Glutamatergic neuron (in vitro differentiated cells): ENCODE measurements around the gene SLC28A2. TPM values are rescaled to one million over a fixed set of nuclear protein-coding genes. Genes with fewer than 3 reads are reported as not detected.
"Not testable (repeated sequence)": the region's sequence is repeated elsewhere in the genome, so short reads cannot be mapped to it uniquely, and the experiment has no call there.

Source experiments
- DNase-seq: peaks from one replicate; pipeline ENCODE4 v3.0.0; 2022
- H3K27ac Mint-ChIP-seq: one replicate; pipeline ENCODE4 v1.8.0; 2020; ENCODE audit warnings: mild to moderate bottlenecking, mixed read lengths, inconsistent platforms; ENCODE audit not compliant: unreplicated experiment
- H3K27me3 Mint-ChIP-seq: one replicate; pipeline ENCODE4 v1.8.0; 2020; ENCODE audit warnings: mild to moderate bottlenecking, moderate library complexity, mixed read lengths, inconsistent platforms; ENCODE audit not compliant: unreplicated experiment
- H3K36me3 Mint-ChIP-seq: one replicate; pipeline ENCODE4 v1.8.0; 2020; ENCODE audit warnings: mild to moderate bottlenecking, mixed read lengths, inconsistent platforms; ENCODE audit not compliant: unreplicated experiment
- H3K4me1 Mint-ChIP-seq: one replicate; pipeline ENCODE4 v1.8.0; 2020; ENCODE audit warnings: mild to moderate bottlenecking, low read depth, mixed read lengths, inconsistent platforms; ENCODE audit not compliant: unreplicated experiment
- H3K4me3 Mint-ChIP-seq: one replicate; pipeline ENCODE4 v1.8.0; 2020; ENCODE audit warnings: mild to moderate bottlenecking, mixed read lengths, inconsistent platforms; ENCODE audit not compliant: unreplicated experiment
- H3K9me3 Mint-ChIP-seq: one replicate; pipeline ENCODE4 v1.8.0; 2020; ENCODE audit warnings: mild to moderate bottlenecking, moderate library complexity, mixed read lengths, inconsistent platforms; ENCODE audit not compliant: unreplicated experiment
- total RNA-seq: library from RNA; stranded (reverse); fragmentation: NEBNext Ultra II Directional; extraction: Animal tissue kit (Norgen Biotek cat#: 25700); gene quantifications from one replicate; pipeline ENCODE4 v1.2.1, GENCODE V29; 2021; ENCODE audit not compliant: unreplicated experiment
- TF ChIP-seq, protein P1 (sequence below): fragments of 200-600 bp; sonication (generic); IDR thresholded peaks from one replicate; pipeline ENCODE4 v1.5.0; 2021; ENCODE audit not compliant: partially characterized antibody, unreplicated experiment

SLC28A2 gene
- total RNA-seq, 1 donor from 2014 or later: not detected

DNA sequence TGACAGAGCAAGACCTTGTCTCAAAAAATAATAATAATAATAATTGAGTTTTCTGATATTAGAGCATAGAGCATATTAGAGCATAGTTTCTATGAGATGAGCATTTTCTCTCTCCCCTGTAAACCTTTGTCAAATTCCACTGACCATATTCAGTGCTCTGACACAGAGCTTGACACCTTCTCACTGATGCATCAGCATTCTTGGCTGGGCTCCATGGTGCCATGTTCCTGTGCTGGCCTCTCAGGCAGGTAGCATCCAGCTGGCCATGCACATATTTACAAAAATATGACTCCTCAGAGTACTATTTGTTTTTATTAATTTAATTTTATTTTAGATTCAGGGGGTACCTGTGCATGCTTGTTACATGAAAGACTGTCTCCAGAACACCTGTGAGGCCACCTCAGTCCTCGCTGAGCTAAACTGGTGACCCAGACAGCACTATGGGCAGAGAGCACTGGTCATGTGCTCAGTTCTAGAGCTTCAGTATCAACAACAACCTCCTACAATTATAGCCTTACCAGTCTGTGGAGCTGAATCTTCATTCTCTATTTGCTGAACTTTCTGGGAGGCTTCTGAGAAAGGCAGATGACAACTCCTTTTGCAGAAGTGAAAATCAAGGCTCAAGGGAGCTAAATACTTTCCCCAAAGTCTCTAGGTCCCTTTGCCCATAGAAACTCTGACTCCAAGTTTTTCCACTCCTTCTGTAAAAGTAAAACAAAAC is 21.6 kb upstream of the SLC28A2 start:
- peaks cover 2% of the 10 kb centered on the region for H3K27me3 Mint-ChIP-seq
- no peak overlapping the region for H3K4me3 Mint-ChIP-seq
- H3K27ac Mint-ChIP-seq: no peak overlapping the region
- H3K9me3 Mint-ChIP-seq: peaks cover 4% of the 10 kb centered on the region
- DNase-seq: no peak
- TF ChIP-seq, protein P1, sequence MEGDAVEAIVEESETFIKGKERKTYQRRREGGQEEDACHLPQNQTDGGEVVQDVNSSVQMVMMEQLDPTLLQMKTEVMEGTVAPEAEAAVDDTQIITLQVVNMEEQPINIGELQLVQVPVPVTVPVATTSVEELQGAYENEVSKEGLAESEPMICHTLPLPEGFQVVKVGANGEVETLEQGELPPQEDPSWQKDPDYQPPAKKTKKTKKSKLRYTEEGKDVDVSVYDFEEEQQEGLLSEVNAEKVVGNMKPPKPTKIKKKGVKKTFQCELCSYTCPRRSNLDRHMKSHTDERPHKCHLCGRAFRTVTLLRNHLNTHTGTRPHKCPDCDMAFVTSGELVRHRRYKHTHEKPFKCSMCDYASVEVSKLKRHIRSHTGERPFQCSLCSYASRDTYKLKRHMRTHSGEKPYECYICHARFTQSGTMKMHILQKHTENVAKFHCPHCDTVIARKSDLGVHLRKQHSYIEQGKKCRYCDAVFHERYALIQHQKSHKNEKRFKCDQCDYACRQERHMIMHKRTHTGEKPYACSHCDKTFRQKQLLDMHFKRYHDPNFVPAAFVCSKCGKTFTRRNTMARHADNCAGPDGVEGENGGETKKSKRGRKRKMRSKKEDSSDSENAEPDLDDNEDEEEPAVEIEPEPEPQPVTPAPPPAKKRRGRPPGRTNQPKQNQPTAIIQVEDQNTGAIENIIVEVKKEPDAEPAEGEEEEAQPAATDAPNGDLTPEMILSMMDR: no peak
- H3K4me1 Mint-ChIP-seq: no peaks in the 10 kb centered on the region
- H3K36me3 Mint-ChIP-seq: peaks cover 5% of the 10 kb centered on the region

DNA sequence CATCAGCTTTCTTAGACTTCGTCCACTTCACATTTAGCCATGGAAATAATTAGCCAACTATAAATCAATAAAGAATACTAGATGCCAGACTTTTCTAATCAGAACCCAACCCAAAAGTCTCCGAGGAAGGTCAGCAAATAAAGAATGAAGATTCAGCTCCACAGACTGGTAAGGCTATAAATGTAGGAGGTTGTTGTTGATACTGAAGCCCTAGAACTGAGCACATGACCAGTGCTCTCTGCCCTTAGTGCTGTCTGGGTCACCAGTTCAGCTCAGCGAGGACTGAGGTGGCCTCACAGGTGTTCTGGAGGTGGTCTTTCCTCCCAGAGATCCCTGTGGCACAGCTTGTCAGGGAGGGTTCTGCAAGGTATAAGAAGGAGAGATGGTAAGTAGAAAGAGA is 20.9 kb upstream of the SLC28A2 start:
- Mint-ChIP-seq H3K4me1 (no peaks in the 10 kb centered on the region), H3K27me3 (peaks cover 2% of the 10 kb centered on the region), H3K9me3 (peaks cover 4% of the 10 kb centered on the region), H3K36me3 (peaks cover 5% of the 10 kb centered on the region), H3K27ac (no peak overlapping the region), H3K4me3 (no peak overlapping the region)
- TF ChIP-seq, protein P1: no peak
- no peak for DNase-seq

DNA sequence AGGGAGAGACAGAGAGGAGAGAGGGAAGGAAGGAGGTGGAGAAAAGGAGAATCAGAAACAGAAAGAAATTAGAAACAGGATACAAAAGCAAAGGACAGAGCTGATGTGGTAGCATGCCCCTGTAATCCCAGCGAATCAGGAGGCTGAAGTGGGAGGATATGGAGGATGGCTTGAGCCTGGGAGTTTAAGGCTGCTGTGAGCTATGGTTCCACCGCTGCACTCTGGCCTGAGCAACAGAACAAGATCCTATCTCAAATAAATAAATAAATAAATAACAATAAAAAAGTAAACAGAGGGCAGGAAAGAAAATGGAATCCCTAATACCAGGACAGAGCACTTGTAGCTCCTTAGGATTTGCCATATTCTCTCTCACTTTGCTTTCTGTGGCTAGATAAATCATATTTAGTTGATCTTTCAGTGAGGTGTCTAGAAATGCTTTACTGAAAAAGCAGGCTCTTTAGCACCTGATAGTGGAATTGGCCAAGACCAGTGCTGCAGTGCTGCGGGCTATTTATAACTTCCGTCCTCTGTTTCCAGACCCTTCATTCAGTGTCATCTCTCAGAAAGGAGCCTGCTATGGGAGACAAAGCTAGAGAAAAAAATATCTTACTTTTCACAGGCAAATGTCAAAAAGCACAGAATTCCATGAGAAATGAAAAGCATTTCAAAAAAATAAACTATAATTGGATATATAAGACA is 20.0 kb upstream of the SLC28A2 start:
- no peak overlapping the region for H3K27ac Mint-ChIP-seq
- peaks cover 8% of the 10 kb centered on the region for H3K36me3 Mint-ChIP-seq
- DNase-seq: no peak
- TF ChIP-seq, protein P1: no peak
- no peak overlapping the region for H3K4me3 Mint-ChIP-seq
- no peaks in the 10 kb centered on the region for H3K27me3 Mint-ChIP-seq
- no peaks in the 10 kb centered on the region for H3K4me1 Mint-ChIP-seq
- H3K9me3 Mint-ChIP-seq: peaks cover 4% of the 10 kb centered on the region

DNA sequence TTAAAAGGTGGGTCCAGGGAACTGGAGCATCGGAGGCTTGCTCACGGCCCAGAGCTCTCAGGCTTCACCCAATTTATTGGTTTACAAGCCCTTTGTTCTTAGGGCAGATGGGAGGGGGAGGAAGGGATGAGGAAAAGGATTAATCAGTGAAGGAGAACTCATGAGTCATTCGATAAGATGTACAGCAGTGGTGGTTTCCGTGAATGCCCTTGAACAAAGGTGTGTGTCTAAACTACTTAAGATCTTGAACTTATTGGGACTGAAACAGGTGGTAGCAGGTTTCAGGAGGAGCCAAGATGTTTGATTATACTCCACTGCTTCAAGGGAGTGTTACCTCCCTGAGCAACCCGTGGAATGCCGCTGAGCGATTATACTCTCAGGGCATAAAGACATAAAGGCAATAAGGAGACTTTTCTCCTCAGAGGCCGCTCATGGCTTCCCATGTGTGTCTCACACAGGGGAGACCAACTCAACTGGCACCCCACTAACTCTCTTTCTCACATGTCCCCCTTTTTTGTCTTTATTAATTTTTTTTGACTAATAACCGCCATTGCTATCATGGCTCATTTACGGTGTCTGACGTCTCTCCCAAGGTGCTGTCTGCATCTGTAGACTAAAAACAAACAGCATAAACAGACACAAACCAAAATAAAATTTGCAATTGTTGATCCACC is 17.3 kb upstream of the SLC28A2 start:
- H3K4me3 Mint-ChIP-seq: no peak overlapping the region
- H3K4me1 Mint-ChIP-seq: no peaks in the 10 kb centered on the region
- no peaks in the 10 kb centered on the region for H3K27me3 Mint-ChIP-seq
- DNase-seq: no peak
- H3K9me3 Mint-ChIP-seq: peaks cover 4% of the 10 kb centered on the region
- TF ChIP-seq, protein P1: no peak
- no peak overlapping the region for H3K27ac Mint-ChIP-seq
- H3K36me3 Mint-ChIP-seq: peaks cover 11% of the 10 kb centered on the region

DNA sequence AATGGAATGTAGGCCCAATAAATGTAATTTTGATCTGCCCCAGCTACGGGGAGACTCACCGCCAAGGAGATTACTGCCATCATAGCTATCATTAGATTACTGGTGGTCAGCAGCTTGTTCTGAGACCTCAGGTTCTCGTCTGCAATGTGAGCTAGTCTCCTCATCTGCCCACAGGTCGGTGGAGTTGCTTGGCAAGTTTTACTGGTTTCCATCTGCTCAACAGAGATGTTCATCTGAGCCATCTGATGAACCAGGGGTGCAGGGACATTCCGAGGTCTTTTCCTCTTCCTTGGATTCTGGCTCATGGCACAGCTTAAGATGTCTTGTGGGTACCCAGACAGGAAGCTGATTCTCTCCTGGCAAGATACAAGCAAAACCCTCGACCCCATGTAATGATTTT is 15.2 kb upstream of the SLC28A2 start:
- not testable (repeated sequence) for H3K4me1 Mint-ChIP-seq, H3K27me3 Mint-ChIP-seq, H3K4me3 Mint-ChIP-seq, DNase-seq, H3K27ac Mint-ChIP-seq
- H3K36me3 Mint-ChIP-seq: peaks cover 17% of the 10 kb centered on the region
- peaks cover 10% of the 10 kb centered on the region for H3K9me3 Mint-ChIP-seq
